PC-9 (cell line): ENCODE measurements around the gene HES4. TPM values are rescaled to one million over a fixed set of nuclear protein-coding genes. Genes with fewer than 3 reads are reported as not detected.

Experiments
- BruUV-seq: library from RNA; stranded (reverse); fragments of 400-500 nt; replicated peaks from 2 replicates; lab custom pipeline; 2021; lab: Mats Ljungman, UMichigan
- CTCF ChIA-PET: fragments of 300-600 bp; sonication (Branson Sonifier 250); formaldehyde crosslinking; loops from one replicate; lab custom pipeline; 2022; ENCODE audit warnings: antibody characterized with exemption; lab: Charles Lee
- POLR2A ChIA-PET: fragments of 300-600 bp; sonication (Branson Sonifier 250); formaldehyde crosslinking; loops from one replicate; lab custom pipeline; 2022; ENCODE audit warnings: antibody characterized with exemption; ENCODE audit not compliant: unreplicated experiment; lab: Charles Lee
- DNase-seq, 2 experiments: peaks; one replicate each; pipeline versions ENCODE4 v3.0.0 to v3.0.0-alpha.2; 2015 to 2022; ENCODE audit warnings: mixed read lengths in 1 of 2
- H2AFZ ChIP-seq: fragments of 200-600 bp; sonication (generic); 2 replicates; pipeline ENCODE4 v1.8.1; 2017; ENCODE audit warnings: antibody characterized with exemption
- H3F3A ChIP-seq: fragments of 200-600 bp; sonication (generic); 2 replicates; pipeline ENCODE4 v1.8.1; 2017; ENCODE audit warnings: antibody characterized with exemption, mild to moderate bottlenecking, low read depth; ENCODE audit not compliant: insufficient read depth
- H3K27ac ChIP-seq: fragments of 200-600 bp; sonication (generic); 2 replicates; pipeline ENCODE4 v1.6.1; 2016; ENCODE audit warnings: mixed run types
- H3K27me3 ChIP-seq: fragments of 200-600 bp; sonication (generic); 2 replicates; pipeline ENCODE4 v1.6.1; 2016; ENCODE audit warnings: low read depth, mixed run types; ENCODE audit not compliant: insufficient read depth
- H3K36me3 ChIP-seq: fragments of 200-600 bp; sonication (generic); 2 replicates; pipeline ENCODE4 v1.6.1; 2016; ENCODE audit warnings: low read depth, mixed run types
- H3K4me1 ChIP-seq: fragments of 200-600 bp; sonication (generic); replicated peaks from 2 replicates; pipeline ENCODE4 v1.6.1; 2016; ENCODE audit warnings: mixed run types; ENCODE audit not compliant: insufficient read depth
- H3K4me2 ChIP-seq: fragments of 200-600 bp; sonication (generic); 2 replicates; pipeline ENCODE4 v1.6.1; 2017; ENCODE audit warnings: mixed run types
- H3K4me3 ChIP-seq: fragments of 200-600 bp; sonication (generic); 2 replicates; pipeline ENCODE4 v1.6.1; 2016; ENCODE audit warnings: mixed run types
- H3K79me2 ChIP-seq: fragments of 200-600 bp; sonication (generic); 2 replicates; pipeline ENCODE4 v1.6.1; 2017; ENCODE audit warnings: low read depth, mixed run types
- H3K9me2 ChIP-seq: fragments of 200-600 bp; sonication (generic); 2 replicates; pipeline ENCODE4 v1.8.1; 2017; ENCODE audit warnings: mild to moderate bottlenecking; ENCODE audit not compliant: insufficient read depth
- H3K9me3 ChIP-seq: fragments of 200-600 bp; sonication (generic); 2 replicates; pipeline ENCODE4 v1.8.1; 2016; ENCODE audit warnings: low read depth; ENCODE audit not compliant: insufficient read depth
- H4K20me1 ChIP-seq: fragments of 200-600 bp; sonication (generic); 2 replicates; pipeline ENCODE4 v1.8.1; 2017; ENCODE audit not compliant: insufficient read depth
- CTCF ChIP-seq: fragments of 200-600 bp; sonication (generic); conservative IDR thresholded peaks from 2 replicates; pipeline ENCODE4 v1.6.1; 2017; ENCODE audit warnings: mixed run types, antibody characterized with exemption, mild to moderate bottlenecking, moderate library complexity
- EZH2 ChIP-seq: fragments of 200-600 bp; sonication (generic); IDR thresholded peaks from 2 replicates; pipeline ENCODE4 v1.8.0; 2017; ENCODE audit warnings: antibody characterized with exemption, low read depth
- intact Hi-C: fragments of 100-400 bp; cut with micrococcal nuclease; formaldehyde crosslinking; loops from one replicate; pipeline ENCODE4 v1.10.0; 2022; ENCODE audit not compliant: unreplicated experiment
- total RNA-seq: library from RNA; stranded (reverse); gene quantifications from 2 replicates; pipeline ENCODE4 v1.2.3, GENCODE V29; 2021

The HES4 gene
- total RNA-seq, 1 experiment from 2014 or later = 19.2 TPM

- Histone ChIP-seq H3K4me1 (peaks cover 20% of the 10 kb centered on the region), H3K9me2 (no peaks in the 10 kb centered on the region), H3K36me3 (no peaks in the 10 kb centered on the region), H3K4me2 (no peak overlapping the region), H4K20me1 (no peaks in the 10 kb centered on the region), H2AFZ (no peak overlapping the region), H3K27ac (no peak overlapping the region), H3K4me3 (no peak overlapping the region), H3K79me2 (peaks cover 4% of the 10 kb centered on the region; the same call in 1 of the 2 replicates), H3F3A (peaks cover 40% of the 10 kb centered on the region), H3K27me3 (no peaks in the 10 kb centered on the region), H3K9me3 (no peaks in the 10 kb centered on the region)
- no TSS peak for BruUV-seq
- intact Hi-C loops = no loop called here
- TF ChIP-seq CTCF = no peak
- TF ChIP-seq EZH2 = no peak
- CTCF ChIA-PET = no interaction called here
- DNase-seq = no peak
- POLR2A ChIA-PET = no interaction called here
Observed at GRCh38 chr1:971751-972506, 28.0 kb downstream of the HES4 start.

- TF ChIP-seq CTCF (no peak), EZH2 (no peak)
- intact Hi-C loops = no loop called here
- Histone ChIP-seq H3K79me2 (peaks cover 4% of the 10 kb centered on the region; the same call in 1 of the 2 replicates), H3K9me2 (no peaks in the 10 kb centered on the region), H3K36me3 (no peaks in the 10 kb centered on the region), H3K4me1 (peaks cover 20% of the 10 kb centered on the region), H3K27me3 (no peaks in the 10 kb centered on the region), H2AFZ (no peak overlapping the region), H3F3A (peaks cover 42% of the 10 kb centered on the region), H3K4me3 (no peak overlapping the region), H4K20me1 (no peaks in the 10 kb centered on the region), H3K9me3 (no peaks in the 10 kb centered on the region), H3K4me2 (no peak overlapping the region), H3K27ac (no peak overlapping the region)
- ChIA-PET CTCF (no interaction called here), POLR2A (no interaction called here)
- DNase-seq = no peak
- BruUV-seq = no TSS peak
Observed at GRCh38 chr1:970973-971730, 28.7 kb downstream of the HES4 start.

- Histone ChIP-seq H3F3A (peaks cover 42% of the 10 kb centered on the region; the same call in 1 of the 2 replicates), H3K9me3 (no peaks in the 10 kb centered on the region), H3K4me2 (no peak overlapping the region), H4K20me1 (no peaks in the 10 kb centered on the region), H3K9me2 (no peaks in the 10 kb centered on the region), H3K4me3 (no peak overlapping the region), H2AFZ (no peak overlapping the region), H3K27ac (no peak overlapping the region), H3K4me1 (peaks cover 20% of the 10 kb centered on the region), H3K36me3 (no peaks in the 10 kb centered on the region), H3K79me2 (peaks cover 4% of the 10 kb centered on the region; the same call in 1 of the 2 replicates), H3K27me3 (no peaks in the 10 kb centered on the region)
- POLR2A ChIA-PET = no interaction called here
- TF ChIP-seq EZH2 (no peak), CTCF (no peak)
- intact Hi-C loops = no loop called here
- CTCF ChIA-PET = no interaction called here
- BruUV-seq = no TSS peak
- no peak for DNase-seq
Observed at GRCh38 chr1:970242-970972, 29.5 kb downstream of the HES4 start.
